Measurements from ENCODE around the gene SCGB1C1.

- TF ChIP-seq EGR1 (IDR thresholded peaks at IDR 0.05; ENCODE audit: borderline replicate concordance in 1 of 2, low read depth in 2 of 2, low read length in 2 of 2) (no peak), PKNOX1 (IDR thresholded peaks at IDR 0.05) (no peak), RB1 (IDR thresholded peaks at IDR 0.05; ENCODE audit: borderline replicate concordance) (no peak), CTCF (IDR thresholded peaks at IDR 0.05 in 2 of 3, conservative IDR thresholded peaks at IDR 0.05 in 1 of 3; ENCODE audit: control insufficient read depth in 2 of 3, extremely low read depth in 1 of 3, insufficient read depth in 1 of 3, low read depth in 3 of 3, low read length in 3 of 3) (no peak), SPI1 (IDR thresholded peaks at IDR 0.05; ENCODE audit: borderline replicate concordance, insufficient read depth, low read depth, low read length) (no peak), POLR2A (IDR thresholded peaks at IDR 0.05; ENCODE audit: low read depth, low read length) (no peak; the same call in 1 of the 2 replicates), ZNF384 (IDR thresholded peaks at IDR 0.05; ENCODE audit: borderline replicate concordance, low read depth, low read length) (no peak), POU2F2 (IDR thresholded peaks at IDR 0.05; ENCODE audit: borderline replicate concordance, low read depth, low read length) (no peak), ESRRA (IDR thresholded peaks at IDR 0.05; ENCODE audit: low read length) (no peak), SMC3 (IDR thresholded peaks at IDR 0.05; ENCODE audit: borderline replicate concordance, low read length) (no peak), SUZ12 (IDR thresholded peaks at IDR 0.05; ENCODE audit: unreplicated experiment) (no peak), CREB1 (IDR thresholded peaks at IDR 0.05; ENCODE audit: low read depth) (no peak), MLLT1 (IDR thresholded peaks at IDR 0.05) (no peak), FOXK2 (IDR thresholded peaks at IDR 0.05) (no peak)
Measured at GRCh38 chr11:198236-198806, 5.4 kb downstream of the SCGB1C1 start.
